ENCODE data around the gene HOXC9. TPM values are rescaled to one million over a fixed set of nuclear protein-coding genes. Genes with fewer than 3 reads are reported as not detected.

Gene HOXC9
- polyA plus RNA-seq, 2 of the 4 experiments (the other 2 are of a cell fraction): 5.2 to 6.6 TPM

DNA sequence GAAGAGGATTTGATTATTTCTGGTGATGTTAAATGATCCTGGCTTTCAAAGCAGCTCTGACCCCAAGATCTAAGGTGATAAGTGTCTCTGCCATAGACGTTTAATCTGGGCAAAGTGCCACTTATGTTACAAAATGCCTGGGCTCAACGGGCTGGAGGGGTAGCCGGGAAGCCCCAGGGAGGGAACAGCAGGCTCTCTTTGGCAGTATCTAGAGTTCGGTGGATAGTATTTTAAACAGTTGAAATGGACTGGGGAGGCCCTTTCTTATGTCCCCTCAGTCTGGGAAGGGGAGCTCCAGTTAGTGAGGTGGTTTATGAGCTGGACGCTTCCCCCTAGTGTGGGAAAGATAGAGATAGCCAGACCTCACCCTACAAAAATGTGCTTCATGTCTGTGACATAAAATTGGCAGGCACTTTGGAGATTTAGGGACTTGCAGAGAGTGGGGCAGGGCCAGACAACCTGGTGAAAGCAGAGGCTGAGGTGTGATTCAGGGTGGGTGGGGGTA is 32.5 kb upstream of the HOXC9 start:
- TF ChIP-seq PHF8 (IDR thresholded peaks at IDR 0.05; ENCODE audit: borderline replicate concordance, low read depth) (no peak), HOXB13 (CRISPR knock-in tag; IDR thresholded peaks at IDR 0.05; ENCODE audit: low read depth) (no peak), EHMT2 (IDR thresholded peaks at IDR 0.05; ENCODE audit: low read depth) (no peak), GATA3 (IDR thresholded peaks at IDR 0.05; ENCODE audit: borderline replicate concordance) (no peak), EP300 (IDR thresholded peaks at IDR 0.05) (no peak), HOXB5 (CRISPR knock-in tag; IDR thresholded peaks at IDR 0.05) (no peak), TFCP2L1 (CRISPR knock-in tag; IDR thresholded peaks at IDR 0.05) (no peak), MAFK (IDR thresholded peaks at IDR 0.05; ENCODE audit: partially characterized antibody) (no peak), JUNB (IDR thresholded peaks at IDR 0.05) (no peak), MAZ (IDR thresholded peaks at IDR 0.05; ENCODE audit: borderline replicate concordance, low read depth, low read length) (no peak), KDM5A (IDR thresholded peaks at IDR 0.05) (no peak), RARB (CRISPR knock-in tag; IDR thresholded peaks at IDR 0.05) (no peak), EHF (CRISPR knock-in tag; IDR thresholded peaks at IDR 0.05) (no peak), ZFP36 (IDR thresholded peaks at IDR 0.05; ENCODE audit: borderline replicate concordance, partially characterized antibody) (no peak), MYC (IDR thresholded peaks at IDR 0.05; ENCODE audit: borderline replicate concordance, low read length) (no peak), RCOR1 (IDR thresholded peaks at IDR 0.05; ENCODE audit: low read depth, low read length) (no peak), HOXA7 (CRISPR knock-in tag; IDR thresholded peaks at IDR 0.05) (no peak), POLR2A (IDR thresholded peaks at IDR 0.05; ENCODE audit: low read length) (no peak)
- TF ChIP-seq, protein P1, sequence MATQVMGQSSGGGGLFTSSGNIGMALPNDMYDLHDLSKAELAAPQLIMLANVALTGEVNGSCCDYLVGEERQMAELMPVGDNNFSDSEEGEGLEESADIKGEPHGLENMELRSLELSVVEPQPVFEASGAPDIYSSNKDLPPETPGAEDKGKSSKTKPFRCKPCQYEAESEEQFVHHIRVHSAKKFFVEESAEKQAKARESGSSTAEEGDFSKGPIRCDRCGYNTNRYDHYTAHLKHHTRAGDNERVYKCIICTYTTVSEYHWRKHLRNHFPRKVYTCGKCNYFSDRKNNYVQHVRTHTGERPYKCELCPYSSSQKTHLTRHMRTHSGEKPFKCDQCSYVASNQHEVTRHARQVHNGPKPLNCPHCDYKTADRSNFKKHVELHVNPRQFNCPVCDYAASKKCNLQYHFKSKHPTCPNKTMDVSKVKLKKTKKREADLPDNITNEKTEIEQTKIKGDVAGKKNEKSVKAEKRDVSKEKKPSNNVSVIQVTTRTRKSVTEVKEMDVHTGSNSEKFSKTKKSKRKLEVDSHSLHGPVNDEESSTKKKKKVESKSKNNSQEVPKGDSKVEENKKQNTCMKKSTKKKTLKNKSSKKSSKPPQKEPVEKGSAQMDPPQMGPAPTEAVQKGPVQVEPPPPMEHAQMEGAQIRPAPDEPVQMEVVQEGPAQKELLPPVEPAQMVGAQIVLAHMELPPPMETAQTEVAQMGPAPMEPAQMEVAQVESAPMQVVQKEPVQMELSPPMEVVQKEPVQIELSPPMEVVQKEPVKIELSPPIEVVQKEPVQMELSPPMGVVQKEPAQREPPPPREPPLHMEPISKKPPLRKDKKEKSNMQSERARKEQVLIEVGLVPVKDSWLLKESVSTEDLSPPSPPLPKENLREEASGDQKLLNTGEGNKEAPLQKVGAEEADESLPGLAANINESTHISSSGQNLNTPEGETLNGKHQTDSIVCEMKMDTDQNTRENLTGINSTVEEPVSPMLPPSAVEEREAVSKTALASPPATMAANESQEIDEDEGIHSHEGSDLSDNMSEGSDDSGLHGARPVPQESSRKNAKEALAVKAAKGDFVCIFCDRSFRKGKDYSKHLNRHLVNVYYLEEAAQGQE (IDR thresholded peaks at IDR 0.05): no peak
- H3K4me1 ChIP-seq: peaks cover 9% of the 10 kb centered on the region; the same call in 1 of the 3 replicates
- DNase-seq (ENCODE audit: low read depth in 1 of 2, low spot score in 1 of 2): no peak
- POLR2A ChIA-PET: no interaction called here
- 0 out of 6 replicates have a peak overlapping the region, but pooled peaks of 1 of the 2 experiments have one; percentile 9 for H3K27ac ChIP-seq
- no peaks in the 10 kb centered on the region for H3K9me3 ChIP-seq
- WGBS (ENCODE audit: missing lambda C conversion rate): 57% methylated on average over 5 of the region's 5 CpGs
- CTCF ChIA-PET: interaction anchor here (0.6 to 1.2 kb wide), 2 partner anchors 198 to 221 kb away, joined by 4 to 5 read pairs; no protein-coding TSS in a partner anchor
- no peak for FAIRE-seq
- H3K4me3 ChIP-seq: no peak overlapping the region
- H3K4me2 ChIP-seq: no peak overlapping the region
- peak in 1 of 2 experiments; percentile 21; a peak in 2 of 6 replicates for ATAC-seq

DNA sequence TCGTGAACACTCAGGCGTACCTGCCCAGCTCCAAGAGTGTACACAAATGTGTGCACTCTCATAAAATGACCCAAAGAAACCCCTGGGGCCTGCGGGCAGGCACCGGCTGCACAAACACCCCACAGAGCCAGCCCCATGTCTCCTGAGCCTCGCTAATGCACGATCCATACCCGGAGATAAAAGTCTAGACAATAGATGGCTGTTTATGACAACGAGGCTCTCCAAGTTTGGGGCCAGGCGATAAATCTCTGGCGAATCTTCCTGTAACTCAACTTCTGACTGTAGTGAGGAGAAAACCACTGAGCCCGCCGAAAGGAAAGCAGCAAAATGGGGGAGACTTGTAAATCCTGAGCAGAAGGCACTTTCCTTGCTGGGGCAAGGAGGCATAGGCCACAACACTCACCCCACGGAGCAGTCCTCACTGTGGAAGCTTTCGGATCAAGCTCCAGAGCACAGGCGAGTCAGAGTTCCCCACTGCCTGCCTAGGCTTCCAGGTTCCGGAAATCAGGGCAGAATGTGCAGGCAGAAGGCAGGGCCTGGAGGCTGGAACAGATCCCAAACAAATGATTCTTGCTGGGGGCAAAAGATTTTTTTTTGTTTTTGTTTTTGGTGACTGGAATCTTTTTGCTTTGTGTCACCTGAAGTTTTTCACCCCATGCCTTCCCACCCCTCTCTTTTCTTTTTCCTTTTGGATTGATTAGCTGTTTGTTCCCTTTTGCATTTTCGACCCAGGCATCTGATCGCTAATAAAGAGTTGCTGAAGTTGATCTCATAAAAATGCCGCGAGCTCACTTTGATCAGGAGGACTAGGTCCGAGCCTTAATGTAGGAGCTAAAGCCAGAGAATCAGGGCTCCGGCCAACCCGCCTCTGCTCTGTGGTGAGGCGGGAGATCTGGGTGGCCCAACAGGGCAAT is 31.5 kb upstream of the HOXC9 start:
- DNase-seq (ENCODE audit: low read depth in 1 of 2, low spot score in 1 of 2) (no peak), FAIRE-seq (no peak), ATAC-seq (no peak)
- Histone ChIP-seq H3K4me3 (no peak overlapping the region), H3K27ac (no peak overlapping the region), H3K4me2 (no peak overlapping the region), H3K9me3 (no peaks in the 10 kb centered on the region), H3K4me1 (peaks cover 9% of the 10 kb centered on the region; the same call in 1 of the 3 replicates)
- CTCF ChIA-PET: interaction anchor here (0.9 to 2.1 kb wide), 4 partner anchors 10 to 266 kb away, joined by 3 to 6 read pairs (median 5); partner anchors contain the start of gene HOXC10
- POLR2A ChIA-PET: no interaction called here
- no peak for TF ChIP-seq NFE2L2 (conservative IDR thresholded peaks at IDR 0.05; ENCODE audit: low read length)
- WGBS (ENCODE audit: missing lambda C conversion rate): 90% methylated on average over 24 of the region's 24 CpGs
